ENCODE data around the gene PTPN4.

GRCh38 chr2:119871725-119872124 lies 112.0 kb downstream of the PTPN4 start:
- no peak for TF ChIP-seq CTCF (IDR thresholded peaks at IDR 0.05; ENCODE audit: low read depth, low read length)
- TF ChIP-seq EZH2phosphoT487 (IDR thresholded peaks at IDR 0.05; ENCODE audit: low read depth) = no peak

Data from OCI-LY3 (cell line).